GM19397 (cell line): ENCODE data around the gene RPRD1B.
"Not testable (repeated sequence)": the region's sequence is repeated elsewhere in the genome, so short reads cannot be mapped to it uniquely, and the experiment has no call there.

ENCODE experiments used
- ATAC-seq: cut with Tn5 transposase; IDR thresholded peaks from one replicate; pipeline ENCODE4 v1.9.1; 2021; ENCODE audit warnings: mild to moderate bottlenecking, moderate library complexity; ENCODE audit not compliant: unreplicated experiment

Gene RPRD1B

DNA sequence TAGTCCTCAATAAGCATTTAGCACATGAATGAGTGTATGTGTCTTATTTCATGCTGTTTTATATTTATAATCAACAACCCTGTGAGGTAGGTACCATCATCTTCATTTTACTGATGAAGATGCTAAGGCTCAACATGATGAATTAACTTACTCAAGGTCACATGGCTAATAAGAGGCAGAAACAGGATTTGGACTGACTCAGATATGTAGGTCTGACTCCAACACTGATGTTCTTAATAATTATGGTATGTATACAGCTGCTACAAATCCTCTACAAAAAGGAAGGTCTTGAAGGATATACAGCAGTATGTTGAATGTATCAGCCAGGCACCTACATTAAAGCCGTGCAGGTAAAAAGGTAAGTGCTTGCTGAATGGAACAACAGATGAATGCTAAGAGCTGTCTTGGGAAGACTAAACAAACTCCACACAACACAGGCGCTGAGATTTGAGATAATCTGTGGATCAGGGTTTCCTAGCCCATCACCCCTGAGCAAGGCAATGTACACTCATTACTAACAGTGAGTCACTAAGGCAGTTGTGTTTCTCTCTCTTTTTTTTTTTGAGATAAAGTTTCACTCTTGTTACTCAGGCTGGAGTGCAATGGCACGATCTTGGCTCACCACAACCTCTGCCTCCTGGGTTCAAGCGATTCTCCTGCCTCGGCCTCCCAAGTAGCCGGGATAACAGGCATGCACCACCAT is 32.2 kb upstream of the RPRD1B start:
- no peak for ATAC-seq

DNA sequence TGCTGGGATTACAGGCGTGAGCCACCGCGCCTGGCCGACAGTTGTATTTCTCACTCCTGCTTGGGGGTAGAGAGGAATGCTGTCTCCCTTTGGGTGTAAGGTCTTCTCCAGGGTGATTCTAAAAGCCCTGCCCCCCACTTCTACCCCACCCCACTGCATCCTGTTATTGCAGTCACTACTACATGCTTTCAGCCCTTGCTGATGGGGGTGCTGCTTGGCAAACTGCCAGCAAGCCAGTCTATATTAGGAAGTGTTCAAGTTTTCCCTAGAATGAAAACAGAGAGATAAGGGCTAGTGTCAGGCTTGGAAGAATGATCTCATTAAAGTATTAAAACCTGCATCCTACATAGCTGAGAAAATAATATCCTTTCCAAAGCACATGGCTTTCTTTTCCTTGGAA is 31.6 kb upstream of the RPRD1B start:
- no peak for ATAC-seq

DNA sequence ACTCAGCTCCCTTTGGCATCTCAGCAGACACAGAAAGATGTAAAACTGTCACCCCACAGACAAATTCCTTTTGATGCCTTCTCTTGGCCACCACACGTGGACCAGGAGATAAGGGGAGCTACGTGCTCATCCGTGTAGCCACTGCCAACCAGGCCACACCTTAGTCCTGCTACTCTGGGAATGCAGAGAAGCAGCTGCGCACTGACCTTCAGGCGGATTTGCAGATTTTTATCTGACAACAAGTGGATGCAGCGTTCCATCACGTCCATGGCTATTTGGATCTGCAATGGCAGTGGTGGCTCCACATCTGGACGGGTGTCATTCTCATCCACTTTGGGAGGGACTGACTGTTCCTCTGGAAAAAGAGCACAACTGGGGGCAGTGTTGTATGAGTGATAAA is 31.1 kb upstream of the RPRD1B start:
- no peak for ATAC-seq

DNA sequence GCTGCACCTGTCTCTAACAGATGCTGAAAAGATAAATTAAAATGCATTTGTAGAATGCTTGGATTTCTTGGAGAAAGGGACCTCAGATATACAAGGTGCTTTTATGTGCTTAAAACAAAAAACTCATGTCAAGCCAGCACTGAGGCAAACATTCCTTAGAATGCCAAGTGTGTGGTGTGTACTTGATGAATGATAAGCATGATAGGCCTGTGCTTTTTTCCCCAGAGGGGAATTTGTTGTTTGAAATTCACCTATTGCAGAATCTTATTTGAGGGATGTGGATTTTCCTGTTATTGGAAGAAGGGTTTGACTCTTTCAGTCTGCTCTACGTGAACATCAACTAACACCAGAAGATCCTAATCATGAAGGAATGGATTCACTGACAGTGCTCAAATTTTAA is 29.1 kb upstream of the RPRD1B start:
- ATAC-seq: no peak

DNA sequence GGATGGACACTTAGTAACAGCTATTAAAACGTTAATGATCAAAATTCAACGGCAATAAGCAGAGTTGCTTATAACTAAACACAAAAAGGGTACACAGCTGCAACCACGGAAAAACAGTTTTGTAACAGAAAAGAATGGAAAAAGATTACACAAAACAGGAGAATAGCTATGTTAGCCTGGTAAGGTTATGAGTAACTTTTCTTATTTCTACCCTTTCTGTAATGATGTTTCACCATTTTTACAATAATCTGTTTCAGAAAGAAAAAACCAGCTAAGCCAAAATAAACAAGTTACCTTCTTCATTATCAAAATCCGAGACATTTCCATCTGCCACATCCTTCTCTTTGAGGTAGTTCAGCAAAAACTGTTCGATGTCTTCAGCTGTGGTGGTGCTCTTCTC is 27.6 kb upstream of the RPRD1B start:
- no peak for ATAC-seq

DNA sequence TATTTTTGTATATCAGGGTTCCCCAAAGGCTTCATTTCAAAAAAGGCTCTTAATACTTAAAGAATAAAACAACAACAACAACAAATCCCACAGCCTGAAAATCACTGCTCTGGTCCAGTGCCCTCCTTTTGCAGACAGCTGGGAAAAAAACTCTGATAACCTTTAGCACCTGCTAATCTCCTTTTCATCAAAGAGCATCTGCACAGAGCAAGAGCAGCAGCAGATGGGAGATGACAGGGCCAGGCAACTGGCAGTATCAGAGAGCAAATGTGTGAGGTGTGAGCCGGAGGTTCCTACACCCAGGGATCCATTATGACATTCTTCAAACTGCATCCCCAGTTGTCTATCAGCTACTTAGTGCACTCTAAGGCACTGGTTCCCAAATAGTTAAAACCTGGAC is 26.0 kb upstream of the RPRD1B start:
- ATAC-seq: no peak

DNA sequence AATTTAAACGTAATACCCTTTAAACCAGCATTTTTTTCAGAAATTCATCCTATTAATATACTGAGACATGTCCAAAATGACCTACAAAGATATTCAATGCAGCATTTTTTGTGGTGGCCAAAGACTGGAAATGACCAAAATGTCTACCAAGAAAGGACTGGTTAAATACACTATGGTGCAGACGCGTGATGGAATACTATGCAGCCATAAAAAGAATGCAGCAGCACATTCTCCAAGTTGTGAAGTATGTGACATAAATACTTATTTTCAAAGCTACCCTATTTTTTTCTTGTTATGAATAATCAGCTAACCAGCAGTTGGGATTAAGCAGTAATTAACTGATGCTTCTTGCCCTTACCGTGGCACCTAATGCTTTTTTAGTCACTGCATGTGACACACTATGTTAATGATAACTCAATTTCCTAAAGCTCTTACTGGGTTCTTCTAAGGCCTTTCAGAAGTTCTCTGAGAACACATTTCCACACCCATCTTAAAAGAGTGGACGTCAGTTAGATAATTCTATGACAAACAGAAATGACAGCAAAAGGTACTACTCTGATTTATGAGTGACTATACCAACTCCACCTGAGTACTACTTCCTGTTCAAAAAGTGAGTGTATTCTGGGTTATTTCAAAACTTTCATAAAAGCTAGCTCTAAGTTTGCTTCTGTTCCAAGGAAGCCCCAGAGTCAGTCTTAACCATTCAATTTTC is 25.2 kb upstream of the RPRD1B start:
- no peak for ATAC-seq

DNA sequence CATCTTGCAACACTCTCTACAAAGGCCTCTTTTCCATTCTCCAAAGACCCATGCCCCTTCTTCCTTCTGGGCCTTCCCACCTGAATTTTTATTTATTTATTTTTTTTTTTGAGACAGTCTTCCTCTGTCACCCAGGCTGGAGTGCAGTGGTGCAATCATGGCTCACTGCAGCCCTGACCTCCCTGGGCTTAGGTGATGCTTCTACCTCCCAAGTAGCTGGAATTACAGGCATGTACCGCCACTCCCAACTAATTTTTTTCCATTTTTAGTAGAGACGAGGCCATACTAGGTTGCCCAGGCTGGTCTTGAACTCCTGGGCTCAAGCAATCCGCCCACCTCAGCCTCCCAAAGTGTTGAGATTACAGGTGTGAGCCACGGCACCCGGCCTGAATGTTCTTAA is 24.1 kb upstream of the RPRD1B start:
- ATAC-seq: not testable (repeated sequence)

DNA sequence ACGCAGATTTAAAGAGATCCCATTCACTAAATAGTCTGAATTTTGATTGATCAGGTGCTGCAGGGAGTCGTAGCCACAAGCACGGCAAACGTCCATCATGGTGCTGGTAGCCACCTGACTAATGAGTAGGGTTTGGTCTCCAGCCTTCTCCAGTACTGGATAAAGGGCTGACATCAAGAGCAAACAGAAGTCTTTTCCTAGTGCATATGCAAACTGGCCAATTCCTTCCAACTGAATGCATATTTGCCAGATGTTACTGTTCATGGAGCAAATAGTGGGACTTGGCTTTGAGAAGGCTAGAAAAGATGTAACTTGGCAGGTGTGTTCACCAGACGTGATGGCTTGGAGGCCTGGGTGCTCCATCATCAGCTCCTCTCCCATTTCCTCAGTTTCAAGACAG is 21.9 kb upstream of the RPRD1B start:
- no peak for ATAC-seq

DNA sequence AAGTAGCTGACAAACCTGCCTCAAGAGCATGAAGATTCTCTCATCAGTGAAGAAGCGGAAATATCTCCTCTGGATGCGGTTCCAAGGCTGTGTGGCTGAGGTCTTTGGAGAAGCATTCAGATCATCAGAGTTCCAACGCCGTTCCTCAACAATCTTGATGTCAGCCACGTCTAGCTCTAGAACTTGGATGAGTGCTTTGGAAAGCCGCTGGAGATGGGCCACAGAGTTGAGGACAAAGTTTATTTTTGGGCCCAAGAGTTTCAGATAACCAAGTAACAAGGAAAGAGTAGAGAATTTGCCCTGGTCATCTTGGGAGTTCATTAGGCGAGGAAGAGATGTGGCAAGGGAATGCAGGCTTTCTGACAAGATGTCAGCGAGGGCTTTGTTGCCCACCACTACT is 21.2 kb upstream of the RPRD1B start:
- ATAC-seq: no peak

DNA sequence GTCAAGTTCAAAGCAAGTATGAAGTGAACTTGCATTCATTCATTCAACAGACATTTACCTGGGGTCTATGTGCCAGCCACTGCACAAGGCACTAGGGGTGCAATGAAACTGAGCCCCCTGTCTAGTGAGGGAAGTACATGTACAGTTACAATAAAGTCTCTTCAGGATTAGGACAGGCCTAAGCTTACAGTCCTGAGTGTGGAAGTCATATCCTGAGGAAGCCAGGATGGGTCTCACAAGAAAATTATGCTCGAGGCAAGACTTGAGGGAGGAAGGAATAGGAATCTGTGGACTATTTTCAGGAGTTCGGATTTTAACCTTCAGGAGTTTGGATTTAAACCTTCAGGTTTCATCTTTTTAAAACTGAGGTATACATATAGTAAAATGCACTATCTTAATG is 19.7 kb upstream of the RPRD1B start:
- no peak for ATAC-seq

DNA sequence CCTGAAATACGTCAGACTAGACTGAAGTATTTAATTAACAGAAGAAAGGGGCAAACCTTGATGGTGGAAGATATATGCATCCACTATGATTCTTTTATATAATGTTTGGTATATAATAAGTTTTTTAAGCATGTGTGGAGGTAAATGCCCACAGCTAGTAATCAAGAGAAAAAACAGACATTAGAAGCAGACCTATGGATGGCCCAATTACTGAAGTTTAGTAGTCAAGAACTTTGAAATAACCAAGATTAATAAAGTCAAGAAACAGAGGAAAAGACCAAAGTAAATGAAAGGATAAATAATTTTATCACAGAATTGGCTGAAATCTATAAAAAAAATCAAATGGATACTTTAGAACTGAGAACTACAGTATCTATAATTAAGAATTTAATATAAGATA is 15.6 kb upstream of the RPRD1B start:
- ATAC-seq: no peak

DNA sequence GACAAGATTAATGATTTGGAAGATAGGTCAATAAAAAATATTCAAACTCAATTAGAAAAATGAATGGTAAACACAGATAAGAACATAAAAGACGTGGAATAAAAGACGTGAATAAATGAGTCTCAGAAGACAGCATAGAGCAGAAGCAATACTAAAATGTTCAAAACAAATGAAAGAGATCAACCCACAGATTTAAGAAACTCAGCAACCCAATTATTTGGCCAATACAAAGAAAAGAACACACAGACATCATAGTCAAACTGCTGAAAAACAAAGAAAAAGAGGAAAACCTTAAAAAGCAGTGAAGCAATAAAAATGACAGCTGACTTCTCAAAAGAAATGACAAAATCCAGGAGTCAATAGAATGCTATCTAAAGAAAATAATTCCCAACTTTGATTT is 15.2 kb upstream of the RPRD1B start:
- ATAC-seq: no peak

DNA sequence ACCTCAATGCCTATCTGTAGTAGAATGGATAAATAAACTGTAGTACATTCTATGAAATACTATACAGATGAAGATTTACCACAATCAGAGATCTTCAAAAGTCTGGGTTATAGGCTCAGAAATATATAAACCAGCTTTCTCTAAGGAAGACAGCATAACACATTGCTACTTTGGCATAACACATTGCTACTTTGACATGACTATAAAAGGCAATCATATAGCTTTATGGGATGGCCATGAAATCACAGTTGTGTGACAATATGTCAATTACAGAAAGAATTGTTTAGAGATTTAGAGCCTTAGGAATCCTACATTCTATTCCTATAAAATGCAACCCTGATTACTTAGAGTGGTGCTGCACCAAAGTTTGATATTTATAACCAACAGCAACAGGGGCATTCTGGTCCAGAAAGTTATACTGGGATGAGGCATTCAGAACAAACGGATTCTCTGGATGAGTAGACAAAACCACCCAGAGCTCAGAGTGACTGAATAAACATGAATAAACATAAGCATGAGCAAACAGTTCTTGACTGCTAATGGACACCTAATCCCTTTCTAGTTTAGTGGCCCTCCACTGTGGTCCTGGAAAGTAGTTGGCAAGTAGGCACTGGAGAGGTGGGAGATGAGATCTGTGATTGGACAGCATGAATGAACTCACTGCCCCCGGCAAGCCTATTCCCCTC is 12.3 kb upstream of the RPRD1B start:
- ATAC-seq: no peak

DNA sequence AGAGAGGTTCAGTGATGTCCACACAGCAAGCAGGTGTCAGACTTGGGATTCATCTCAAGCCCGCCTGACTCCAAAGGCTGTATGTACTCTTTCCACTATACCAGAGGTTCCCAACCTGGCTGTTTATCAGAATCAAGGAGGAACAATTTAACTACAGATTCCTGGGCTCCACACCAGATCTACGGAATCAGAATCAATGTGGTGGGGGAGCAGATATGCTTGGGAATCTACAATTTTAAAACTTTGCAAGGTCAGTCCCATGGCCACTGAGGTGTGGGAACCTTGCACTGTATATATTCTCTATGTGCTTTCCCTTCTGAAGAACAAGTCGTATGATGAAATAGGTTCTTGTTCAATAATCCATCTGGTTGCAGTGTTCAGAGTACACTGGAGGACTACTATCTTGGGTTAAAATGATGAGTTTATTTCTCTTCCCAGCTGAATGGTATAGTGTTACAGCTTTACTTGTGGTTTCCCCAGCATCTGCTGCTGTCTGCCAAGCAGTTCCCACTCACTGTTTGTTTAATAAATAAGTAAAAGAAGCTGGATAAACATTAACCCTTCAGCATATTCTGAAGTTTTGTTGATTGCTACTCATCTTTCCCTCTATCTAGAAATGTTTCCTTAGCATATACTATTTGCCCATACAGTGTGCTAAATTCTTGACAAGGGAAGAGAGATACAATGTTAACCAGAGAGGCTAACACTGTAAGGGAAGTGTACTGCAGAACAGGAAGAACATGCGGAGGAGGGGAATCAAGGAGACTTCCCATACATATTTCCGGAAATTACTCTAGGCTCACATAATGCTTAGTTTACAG is 10.2 kb upstream of the RPRD1B start:
- no peak for ATAC-seq

DNA sequence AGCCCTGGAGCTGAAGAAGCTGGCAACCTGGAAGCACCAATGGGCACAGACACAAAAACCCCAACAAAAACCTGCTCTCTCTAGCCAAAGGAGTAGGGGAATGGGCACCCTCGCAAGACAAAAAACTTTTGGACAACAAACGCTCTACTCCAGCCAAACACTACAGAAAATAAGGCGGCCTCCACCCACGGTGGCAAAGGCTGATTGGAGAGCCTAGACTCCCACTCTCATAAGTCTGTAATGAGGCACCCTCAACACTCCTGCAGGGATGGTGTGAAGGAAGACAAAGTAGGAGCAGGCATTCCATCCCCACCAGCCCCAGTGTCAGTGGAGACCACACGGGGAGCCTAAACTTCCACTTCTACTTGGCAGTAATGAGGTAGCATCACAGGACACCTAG is 9.1 kb upstream of the RPRD1B start:
- no peak for ATAC-seq

DNA sequence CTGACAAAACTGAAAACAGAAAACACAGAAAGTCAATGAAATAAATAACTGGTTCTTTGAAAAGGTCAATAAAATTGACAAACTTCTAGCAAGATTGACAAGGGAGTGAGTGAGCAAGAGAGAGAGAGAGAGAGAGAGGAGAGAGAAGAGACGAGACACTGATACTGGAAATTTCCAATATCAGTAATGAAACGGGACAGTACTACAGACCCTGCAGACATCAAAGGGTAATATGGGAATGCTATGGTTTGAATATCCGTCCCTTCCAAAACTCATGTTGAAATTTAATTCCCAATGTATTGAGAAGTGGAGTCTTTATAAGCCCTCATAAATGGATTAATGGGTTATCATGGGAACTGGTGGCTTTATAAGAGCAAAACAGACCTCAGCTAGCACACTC is 4.1 kb upstream of the RPRD1B start:
- ATAC-seq: no peak

DNA sequence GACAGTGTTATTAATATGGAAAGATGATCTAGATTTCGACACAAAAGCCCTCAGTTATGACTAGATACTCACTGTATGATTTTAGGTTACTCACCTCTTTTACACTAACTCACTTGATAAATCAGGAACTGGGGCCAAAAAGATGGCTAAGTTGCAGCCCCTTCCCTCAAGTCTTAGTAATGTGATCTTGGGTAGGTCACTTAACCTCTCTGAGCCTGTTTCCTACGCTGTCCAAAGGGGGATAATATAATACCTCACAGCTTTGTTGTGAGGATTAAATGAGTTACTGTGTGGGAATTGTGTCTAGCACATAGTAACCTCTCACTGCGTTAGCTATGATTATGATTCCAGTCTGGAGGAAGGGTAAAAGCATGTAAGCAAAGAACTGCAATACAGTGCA is 1.6 kb upstream of the RPRD1B start:
- ATAC-seq: no peak

DNA sequence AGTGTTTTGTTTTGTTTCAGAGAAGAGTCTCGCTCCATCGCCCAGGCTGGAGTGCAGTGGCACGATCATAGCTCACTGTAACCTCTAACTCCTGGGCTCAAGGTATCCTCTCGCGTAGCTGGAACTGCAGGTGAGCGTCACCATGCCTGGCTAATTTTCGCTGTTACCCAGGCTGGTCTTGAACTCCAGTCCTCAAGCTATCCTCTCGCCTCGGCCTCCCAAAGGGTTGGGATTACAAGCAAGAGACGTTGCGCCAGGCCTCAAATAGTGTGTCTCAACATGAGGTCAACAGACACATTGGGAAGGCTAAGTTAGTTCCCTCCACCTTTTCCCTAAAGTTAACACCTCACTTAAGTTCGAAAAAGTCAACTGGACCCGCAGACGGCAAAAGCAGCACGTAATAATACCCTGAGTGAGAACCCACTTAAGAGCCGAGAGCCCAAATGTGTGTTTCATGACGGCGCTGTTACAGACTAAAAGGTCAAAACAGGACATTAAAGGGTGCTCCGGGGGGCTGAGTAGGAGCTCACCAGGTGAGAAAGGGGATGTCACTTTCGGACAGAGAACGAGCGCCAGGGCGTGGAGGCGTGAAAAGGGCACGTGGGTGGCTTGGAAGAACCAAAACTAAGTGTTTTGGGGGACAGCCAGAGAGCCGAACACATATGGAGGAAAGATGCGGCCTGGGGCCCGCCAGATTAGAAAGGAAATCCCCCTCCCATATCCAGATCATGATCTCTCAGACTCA is 789 bp upstream of the RPRD1B start:
- peak; percentile 50 for ATAC-seq

DNA sequence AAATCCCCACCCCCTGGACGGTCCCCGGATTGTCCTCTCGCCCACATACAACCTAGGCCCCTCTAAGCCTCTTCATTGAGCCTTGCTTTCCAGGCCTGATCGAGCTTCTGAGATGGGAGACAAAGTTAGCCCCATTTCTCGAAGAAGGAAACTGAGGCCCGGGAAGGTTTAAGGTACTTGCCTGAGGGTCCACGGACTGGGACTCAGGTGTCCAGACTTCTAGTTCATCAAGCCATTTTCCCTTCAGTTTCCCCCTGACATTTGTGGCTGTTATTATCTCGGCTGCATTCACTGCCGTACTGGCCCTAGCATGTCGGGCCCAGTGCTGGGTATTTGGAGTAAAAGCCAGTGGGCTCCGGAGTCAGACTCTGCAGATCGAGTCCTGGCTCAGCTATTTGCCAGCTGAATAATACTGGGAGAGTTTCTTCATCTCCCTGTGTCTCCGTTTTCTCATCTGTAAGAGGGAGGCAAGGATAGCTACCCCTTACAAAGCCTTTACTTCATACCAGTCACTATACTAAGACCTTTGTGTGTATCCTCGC is 633 bp downstream of the RPRD1B start:
- no peak for ATAC-seq
